GM19455 (cell line): ENCODE data around the gene MSI2.

ENCODE experiments used
- ATAC-seq: cut with Tn5 transposase; IDR thresholded peaks from one replicate; pipeline ENCODE4 v1.9.1; 2021; ENCODE audit not compliant: unreplicated experiment

Gene MSI2

GRCh38 chr17:57363580-57363979, 107.3 kb downstream of the MSI2 start:
- ATAC-seq: no peak

DNA sequence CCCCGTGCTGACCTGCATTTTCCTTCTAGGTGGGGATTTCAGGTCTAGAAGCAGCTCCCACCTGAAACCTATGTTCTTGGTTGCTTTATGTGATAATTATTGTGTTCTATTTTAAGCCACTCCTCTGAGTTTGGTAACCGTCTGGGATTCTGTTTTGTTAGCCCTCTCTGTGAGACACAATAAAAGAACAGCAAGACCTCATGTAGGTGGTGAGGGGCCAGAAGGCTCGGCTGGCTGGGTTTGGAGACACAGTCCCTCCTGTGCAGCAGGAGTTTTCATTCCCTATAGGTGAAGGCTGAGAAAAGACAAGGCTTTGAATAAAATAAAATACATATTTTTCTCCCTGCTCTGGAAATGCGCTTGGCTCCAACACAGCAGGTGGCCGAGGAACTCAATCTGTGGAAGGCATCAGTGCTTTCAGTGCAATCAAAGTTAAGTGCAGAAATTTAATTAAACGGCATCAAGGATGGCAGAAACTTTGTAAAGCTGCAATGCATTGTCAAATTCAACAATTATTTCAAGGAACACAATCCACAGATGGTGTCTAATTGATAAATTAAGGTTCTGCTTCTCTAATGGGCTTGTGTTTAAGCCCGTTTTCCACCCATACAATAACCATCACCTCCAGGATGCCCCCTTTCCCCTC, 107.8 kb downstream of the MSI2 start:
- ATAC-seq: no peak

DNA sequence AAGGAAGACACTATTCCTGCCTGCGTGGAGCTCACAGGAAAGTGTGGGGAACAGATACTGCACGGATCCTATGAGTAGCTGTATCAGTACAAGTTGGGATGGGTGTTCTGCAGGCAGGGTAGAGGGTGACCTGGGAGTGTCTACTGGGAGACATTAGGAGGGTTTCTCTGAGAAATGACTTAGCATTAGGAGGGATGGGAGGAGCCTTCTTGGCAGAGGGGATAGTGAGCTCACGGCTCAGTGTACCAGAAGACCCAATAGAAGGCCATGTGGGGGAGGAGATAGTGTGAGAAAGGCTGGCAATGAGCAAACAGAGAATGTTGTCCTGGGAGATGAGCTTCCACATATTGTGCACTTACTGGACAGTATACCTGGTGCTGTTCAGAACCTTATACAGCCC, 109.1 kb downstream of the MSI2 start:
- no peak for ATAC-seq

GRCh38 chr17:57366177-57366557, 109.8 kb downstream of the MSI2 start:
- no peak for ATAC-seq

GRCh38 chr17:57366558-57367351, 110.4 kb downstream of the MSI2 start:
- ATAC-seq: no peak

- no peak for ATAC-seq
Observed at GRCh38 chr17:57368637-57369336, 112.5 kb downstream of the MSI2 start.

DNA sequence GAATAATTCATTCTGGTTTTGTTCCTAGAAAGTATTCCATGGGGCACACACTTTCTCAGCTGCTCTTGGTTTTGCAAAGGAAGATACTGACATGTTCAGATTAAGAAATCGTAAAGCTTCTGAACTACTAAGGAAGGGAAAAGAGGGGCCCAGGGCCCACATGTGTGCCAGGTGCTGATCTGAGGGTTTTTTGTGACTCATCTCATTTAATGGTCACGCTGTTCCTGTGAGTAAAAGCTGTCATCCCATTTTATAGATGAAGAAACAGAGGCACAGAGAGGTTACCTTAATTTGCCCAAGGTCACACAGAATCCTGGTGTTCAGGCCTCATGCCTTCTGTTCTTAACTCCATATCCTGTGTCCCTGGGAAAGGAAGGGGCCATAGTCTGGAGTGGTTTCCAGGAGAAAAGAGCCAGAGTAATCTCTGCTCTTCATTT, 113.2 kb downstream of the MSI2 start:
- ATAC-seq: no peak

- no peak for ATAC-seq
Observed at GRCh38 chr17:57370037-57370581, 113.8 kb downstream of the MSI2 start.

GRCh38 chr17:57370619-57371018, 114.3 kb downstream of the MSI2 start:
- ATAC-seq: no peak

- no peak for ATAC-seq
Observed at GRCh38 chr17:57372156-57372555, 115.8 kb downstream of the MSI2 start.

DNA sequence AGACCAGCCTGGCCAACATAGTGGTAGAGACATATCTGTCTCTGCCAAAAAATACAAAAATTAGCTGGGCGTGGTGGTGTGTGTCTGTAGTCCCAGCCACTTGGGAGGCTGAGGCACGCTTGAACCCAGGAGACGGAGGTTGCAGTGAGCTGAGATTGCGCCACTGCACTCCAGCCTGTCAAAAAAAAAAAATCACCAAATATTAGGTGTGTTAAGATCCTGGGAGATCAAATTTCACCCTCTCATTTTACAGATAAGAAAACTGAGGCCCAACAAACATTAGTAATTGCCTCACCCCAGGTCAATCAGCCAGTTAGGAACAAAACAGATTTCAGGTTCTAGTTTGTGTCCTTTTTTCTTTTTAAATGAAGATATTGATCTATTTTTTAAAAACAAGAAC, 116.7 kb downstream of the MSI2 start:
- ATAC-seq: no peak

- no peak for ATAC-seq
Observed at GRCh38 chr17:57373756-57374155, 117.4 kb downstream of the MSI2 start.

DNA sequence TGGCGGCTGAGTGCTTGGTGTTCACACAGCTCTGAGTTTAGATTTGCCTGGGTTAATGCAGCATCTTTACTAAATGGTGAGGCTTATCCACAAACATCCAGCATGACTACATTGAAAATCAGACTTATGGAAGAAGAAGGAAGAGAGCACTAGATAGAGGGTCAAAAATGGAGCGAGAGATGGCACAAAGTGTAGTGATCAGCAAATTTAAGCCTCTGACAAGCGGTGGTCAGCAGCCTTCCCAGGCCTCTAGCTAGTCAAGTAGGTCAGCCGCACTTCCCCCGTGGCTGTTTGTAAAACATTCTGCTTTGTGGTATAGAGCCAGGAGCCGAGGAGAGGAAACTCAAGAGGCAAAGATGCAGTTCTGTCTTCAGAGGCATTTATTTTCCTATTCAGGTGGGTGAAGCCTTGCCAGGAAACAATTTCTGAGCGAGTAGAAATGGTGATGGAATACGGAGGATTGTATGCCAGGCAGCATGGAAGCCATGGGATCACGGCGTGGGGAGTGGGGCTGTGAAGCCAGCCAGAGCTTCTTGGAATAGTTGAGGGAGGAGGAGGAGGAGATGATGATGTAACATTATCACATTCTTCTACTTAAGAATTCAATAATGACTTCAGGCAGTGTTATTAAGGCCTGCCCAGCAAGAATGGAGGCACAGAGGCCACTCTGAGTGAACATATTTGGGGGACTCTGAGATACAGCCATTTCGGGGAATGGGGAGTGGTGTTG, 118.9 kb downstream of the MSI2 start:
- ATAC-seq: no peak

DNA sequence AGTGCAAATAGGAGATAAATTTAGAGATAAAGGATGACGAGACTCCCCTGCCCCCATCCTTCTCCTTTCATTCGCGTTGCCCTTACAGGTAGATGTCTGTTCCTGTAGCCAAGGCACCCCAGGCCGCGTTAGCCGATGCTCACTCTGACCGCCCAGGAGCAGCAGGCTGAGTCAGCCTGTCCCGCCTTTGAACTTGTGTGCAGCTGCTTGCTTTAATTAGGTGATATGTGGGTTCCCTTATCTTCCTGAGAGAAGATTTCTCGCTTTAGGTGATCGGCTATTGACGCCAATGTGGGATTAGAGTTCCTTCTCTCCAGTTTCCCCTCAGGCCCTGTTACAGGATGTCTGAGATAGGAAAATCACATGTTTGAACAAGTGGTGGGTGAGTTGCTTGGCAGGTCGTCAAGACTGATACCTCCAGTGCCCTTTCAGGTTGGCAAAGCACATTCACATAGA, 119.5 kb downstream of the MSI2 start:
- ATAC-seq: no peak

DNA sequence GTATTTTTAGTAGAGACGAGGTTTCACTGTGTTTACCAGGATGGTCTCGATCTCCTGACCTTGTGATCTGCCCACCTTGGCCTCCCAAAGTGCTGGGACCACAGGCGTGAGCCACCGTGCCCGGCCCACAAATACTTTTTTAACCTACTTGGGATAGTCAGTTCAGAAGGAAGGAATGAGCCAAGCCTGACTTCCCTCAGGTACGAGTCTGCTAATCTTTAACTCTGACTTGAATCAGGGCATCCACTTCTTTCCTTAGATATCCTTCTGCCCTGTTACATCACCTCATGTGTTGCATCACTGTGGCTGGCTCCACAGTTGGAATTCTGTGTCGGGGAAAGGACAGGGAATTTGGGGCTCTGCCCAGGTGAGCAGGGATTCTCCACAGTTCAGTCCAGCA, 120.8 kb downstream of the MSI2 start:
- ATAC-seq: no peak

DNA sequence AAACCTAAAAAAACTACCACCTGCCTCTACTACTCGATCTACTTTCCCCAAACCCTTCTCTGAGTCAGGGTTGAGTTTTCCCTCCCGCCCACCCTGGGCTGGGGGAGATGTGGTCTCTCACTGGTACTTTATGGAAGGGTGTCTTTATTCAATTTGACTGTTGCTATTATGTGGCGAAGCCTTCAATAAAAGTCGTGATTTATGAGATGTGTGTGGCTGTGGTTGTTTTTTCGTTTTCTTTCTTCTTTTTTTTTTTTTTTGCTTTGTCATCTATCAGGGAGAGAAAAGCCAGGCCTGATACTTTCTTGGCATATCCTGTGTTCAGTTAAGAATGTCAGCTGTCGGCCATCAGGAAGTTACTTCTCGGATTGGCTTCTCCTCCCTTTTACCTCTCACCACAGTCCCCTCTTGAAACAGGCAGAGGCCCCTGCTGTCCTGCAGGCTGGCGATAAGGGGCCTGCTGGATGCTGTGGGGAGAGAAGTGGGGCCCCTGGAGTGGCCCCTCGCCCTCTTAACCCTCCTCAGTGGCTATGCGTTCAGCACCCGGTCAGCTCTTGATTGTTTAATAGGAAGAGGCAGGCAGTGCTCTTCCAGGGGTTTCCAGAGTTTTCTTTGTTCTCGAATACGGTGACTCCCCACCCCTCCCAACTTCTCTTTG, 123.0 kb downstream of the MSI2 start:
- ATAC-seq: no peak

DNA sequence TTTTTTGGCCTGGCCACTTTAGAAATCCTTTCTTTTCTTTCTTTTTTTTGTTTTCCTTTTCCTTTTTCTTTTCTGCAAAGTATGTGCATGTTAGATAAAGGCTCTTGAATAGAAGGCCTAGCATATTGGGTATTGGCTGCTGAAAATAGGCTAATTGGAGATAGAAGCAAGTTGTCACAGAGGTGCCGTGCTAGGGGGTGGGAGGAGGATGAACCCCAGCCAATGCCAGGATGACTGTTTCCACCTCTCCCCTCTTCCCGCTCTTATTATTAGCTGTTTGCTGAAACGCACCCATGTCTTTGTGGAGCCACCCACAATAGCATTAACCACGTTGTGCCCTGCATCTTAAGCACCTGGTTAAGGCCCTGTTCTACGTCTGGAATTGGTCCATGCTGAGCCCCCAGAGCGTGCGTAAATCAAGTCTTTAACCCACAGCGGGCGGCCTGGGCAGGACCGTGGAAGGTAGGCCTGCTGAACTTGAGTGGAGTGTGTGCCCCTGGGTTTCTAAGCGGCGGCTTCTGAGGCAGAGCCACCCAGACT, 123.6 kb downstream of the MSI2 start:
- no peak for ATAC-seq

GRCh38 chr17:57381498-57381897, 125.2 kb downstream of the MSI2 start:
- no peak for ATAC-seq

- ATAC-seq: no peak
Observed at GRCh38 chr17:57384219-57384618, 127.9 kb downstream of the MSI2 start.

- no peak for ATAC-seq
Observed at GRCh38 chr17:57385975-57386374, 129.7 kb downstream of the MSI2 start.
